ENCODE results near the gene ETV6. TPM values are rescaled to one million over a fixed set of nuclear protein-coding genes. Genes with fewer than 3 reads are reported as not detected.

ETV6 gene
- total and polyA plus RNA-seq, 9 of the 15 experiments (the other 6 are each of a cell fraction or from before 2014, with no cell fraction given), result 0.81 to 12.7 (median 4.1) TPM

DNA sequence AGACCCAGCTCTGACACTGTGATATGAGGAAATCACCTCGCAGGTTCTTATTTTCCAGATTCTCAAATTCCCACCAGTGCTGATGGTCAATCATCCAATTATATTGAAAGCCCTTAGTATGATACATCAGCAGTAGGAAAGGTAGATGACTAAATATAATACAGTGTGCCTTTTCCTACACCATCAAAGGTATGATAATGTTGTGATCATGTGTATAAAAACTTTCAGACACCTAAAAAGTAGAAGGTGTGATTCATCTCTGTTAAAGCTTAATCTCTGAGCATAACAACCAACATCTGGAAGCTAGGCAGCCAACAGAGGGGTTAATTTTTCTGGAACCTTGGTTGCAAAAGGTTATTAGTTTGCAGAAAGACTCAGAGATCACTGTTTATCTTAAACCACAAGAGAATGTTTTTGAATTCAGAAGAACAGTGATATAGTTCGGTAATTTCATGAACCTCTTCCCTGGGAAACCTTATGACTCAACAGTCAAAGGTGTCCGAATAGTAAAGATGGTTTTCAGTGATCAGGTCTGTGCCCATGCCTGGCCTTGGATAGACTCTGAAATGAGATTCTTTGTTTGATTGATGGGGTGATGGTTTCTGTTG, 122.5 kb downstream of the ETV6 start:
- Histone ChIP-seq H3K4me2 (ENCODE audit: insufficient read depth, low read length) (no peak overlapping the region), H3K9ac (ENCODE audit: insufficient read depth in 1 of 2, low read depth in 2 of 2, low read length in 2 of 2) (no peak overlapping the region), H3K36me3 (ENCODE audit: control insufficient read depth, insufficient read depth, low read length) (no peaks in the 10 kb centered on the region), H3K27ac (ENCODE audit: extremely low read depth, low read depth, low read length) (no peak overlapping the region), H3K4me1 (replicated peaks in 1 of 2; ENCODE audit: control insufficient read depth in 2 of 2, insufficient read depth in 2 of 2, low read length in 2 of 2) (peaks cover 0 to 3% of the 10 kb centered on the region in 2 experiments; a peak in 2 of 5 replicates), H3K9me3 (replicated peaks; ENCODE audit: control insufficient read depth, insufficient read depth, low read depth, low read length) (no peaks in the 10 kb centered on the region), H2AFZ (ENCODE audit: low read depth, low read length) (no peak overlapping the region), H3K9me1 (ENCODE audit: control insufficient read depth, insufficient read depth, low read length) (no peaks in the 10 kb centered on the region), H3K79me2 (ENCODE audit: control insufficient read depth, insufficient read depth, low read length) (no peaks in the 10 kb centered on the region), H4K20me1 (replicated peaks; ENCODE audit: control insufficient read depth, insufficient read depth, low read length) (no peaks in the 10 kb centered on the region), H3K27me3 (ENCODE audit: control insufficient read depth in 2 of 2, insufficient read depth in 2 of 2, low read length in 2 of 2) (no peaks in the 10 kb centered on the region), H3K4me3 (no peak overlapping the region)
- intact Hi-C loops (cut with micrococcal nuclease), result no loop called here
- WGBS (ENCODE audit: insufficient coverage, low coverage, missing lambda C conversion rate), result 18% methylated on average over 3 of the region's 3 CpGs
- BruUV-seq (replicated peaks), result no TSS peak
- CTCF ChIA-PET (ENCODE audit: low intra/inter-chr PET ratio), result no interaction called here
- POLR2A ChIA-PET, result interaction anchor here (0.6 kb wide), 1 partner anchor 27 kb away, joined by 3 read pairs; no protein-coding TSS in a partner anchor
- ATAC-seq (no peak), DNase-seq (ENCODE audit: extremely low read depth in 1 of 4, low spot score in 3 of 4) (no peak), FAIRE-seq (no peak)
- in situ Hi-C loops (cut with MboI), result no loop called here
- TF ChIP-seq EWSR1 (IDR thresholded peaks at IDR 0.05; ENCODE audit: borderline replicate concordance, low read depth, partially characterized antibody), result no peak
- no peak for TF ChIP-seq ZNF253 (CRISPR knock-in tag; conservative IDR thresholded peaks at IDR 0.05)
- TF ChIP-seq CBFB (CRISPR knock-in tag; IDR thresholded peaks at IDR 0.05), result no peak
- no peak for TF ChIP-seq SAFB (IDR thresholded peaks at IDR 0.05; ENCODE audit: borderline replicate concordance, low read depth, low read length)
- TF ChIP-seq ZNF584 (CRISPR knock-in tag; IDR thresholded peaks at IDR 0.05; ENCODE audit: low read depth), result no peak
- TF ChIP-seq, protein P1, sequence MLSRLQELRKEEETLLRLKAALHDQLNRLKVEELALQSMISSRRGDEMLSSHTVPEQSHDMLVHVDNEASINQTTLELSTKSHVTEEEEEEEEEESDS (CRISPR knock-in tag; IDR thresholded peaks at IDR 0.05), result no peak
- no peak for TF ChIP-seq KAT7 (CRISPR knock-in tag; IDR thresholded peaks at IDR 0.05; ENCODE audit: borderline replicate concordance)
- no peak for TF ChIP-seq ETV1 (tag; conservative IDR thresholded peaks at IDR 0.05; ENCODE audit: low read depth)
- TF ChIP-seq ZNF232 (CRISPR knock-in tag; IDR thresholded peaks at IDR 0.05), result no peak
- no peak for TF ChIP-seq CTBP1 (IDR thresholded peaks at IDR 0.05; ENCODE audit: borderline replicate concordance)
